GM12878 (cell line): ENCODE measurements around the gene KDM4C. TPM values are rescaled to one million over a fixed set of nuclear protein-coding genes. Genes with fewer than 3 reads are reported as not detected.

ENCODE experiments used
- ATAC-seq: fragments of 200-7000 bp; cut with Tn5 transposase; 3 replicates; pipeline ENCODE4 v1.9.1; 2020; ENCODE audit warnings: mild to moderate bottlenecking, moderate library complexity
- BruUV-seq: library from RNA; stranded (reverse); fragments of 400-500 nt; replicated peaks from 2 replicates; lab custom pipeline; 2021; lab: Mats Ljungman, UMichigan
- CTCF ChIA-PET: fragments of 300-600 bp; sonication (Branson Sonifier 250); formaldehyde crosslinking; extraction: SDS; loops from one replicate; lab custom pipeline; 2021; ENCODE audit warnings: inconsistent platforms; lab: Yijun Ruan, JAX
- POLR2A ChIA-PET: fragments of 350-600 bp; formaldehyde crosslinking; extraction: SDS; loops from one replicate; lab custom pipeline; 2021; ENCODE audit warnings: inconsistent platforms; lab: Charles Lee
- RAD21 ChIA-PET: fragments of 300-600 bp; sonication (Branson Sonifier 250); formaldehyde crosslinking; loops from one replicate; lab custom pipeline; 2023; ENCODE audit warnings: antibody characterized with exemption; ENCODE audit not compliant: unreplicated experiment; lab: Charles Lee
- SMC1A ChIA-PET: fragments of 300-600 bp; sonication (Branson Sonifier 250); formaldehyde crosslinking; loops from one replicate; lab custom pipeline; 2023; ENCODE audit not compliant: unreplicated experiment, uncharacterized antibody; lab: Charles Lee
- DNase-seq: peaks from one replicate; pipeline ENCODE4 v3.0.0-alpha.2; 2011; ENCODE audit warnings: low read depth, low spot score
- FAIRE-seq: peaks from 3 replicates; lab custom pipeline; 2011; peaks lifted over from hg19 to GRCh38; lab: Jason Lieb, UNC
- H2AFZ ChIP-seq: 2 replicates; pipeline ENCODE4 v1.6.0; 2011; ENCODE audit warnings: low read depth, low read length, control low read depth; ENCODE audit not compliant: control insufficient read depth
- H3K27ac ChIP-seq: 2 replicates; pipeline ENCODE4 v1.5.1; 2011; ENCODE audit warnings: control low read depth; ENCODE audit not compliant: control insufficient read depth, insufficient read depth
- H3K27me3 ChIP-seq, 2 experiments: replicated peaks in 1 of 2; 2 replicates each; pipeline versions ENCODE4 v1.6.0 to v1.6.1; 2011; ENCODE audit warnings: low read length in 1 of 2; ENCODE audit not compliant: control insufficient read depth in 2 of 2, insufficient read depth in 2 of 2
- H3K36me3 ChIP-seq, 2 experiments: 2 replicates each; pipeline ENCODE4 v1.5.1; 2011; ENCODE audit warnings: low read length in 1 of 2; ENCODE audit not compliant: control insufficient read depth in 2 of 2, insufficient read depth in 2 of 2
- H3K4me1 ChIP-seq: 2 replicates; pipeline ENCODE4 v1.6.1; 2011; ENCODE audit warnings: mild to moderate bottlenecking, low read length, moderate library complexity, mixed read lengths; ENCODE audit not compliant: control insufficient read depth, insufficient read depth
- H3K4me2 ChIP-seq: 2 replicates; pipeline ENCODE4 v1.6.0; 2011; ENCODE audit warnings: control low read depth; ENCODE audit not compliant: control insufficient read depth, insufficient read depth
- H3K4me3 ChIP-seq: fragments of 200-600 bp; sonication (generic); 2 replicates; pipeline ENCODE4 v1.5.1; 2016
- H3K79me2 ChIP-seq: 2 replicates; pipeline ENCODE4 v1.6.0; 2011; ENCODE audit warnings: low read length; ENCODE audit not compliant: control insufficient read depth, insufficient read depth
- H3K9ac ChIP-seq: 2 replicates; pipeline ENCODE4 v1.8.0; 2011; ENCODE audit warnings: low read length, control low read depth, mixed read lengths; ENCODE audit not compliant: control insufficient read depth, insufficient read depth
- H3K9me3 ChIP-seq: replicated peaks from 3 replicates; pipeline ENCODE4 v1.5.1; 2011; ENCODE audit warnings: mild to moderate bottlenecking, low read length; ENCODE audit not compliant: control insufficient read depth, insufficient read depth
- H4K20me1 ChIP-seq: 2 replicates; pipeline ENCODE4 v1.6.0; 2011; ENCODE audit not compliant: control insufficient read depth, insufficient read depth
- BMI1 ChIP-seq: fragments of 450-650 bp; IDR thresholded peaks from 2 replicates; pipeline ENCODE4 v1.6.1; 2016; ENCODE audit warnings: mild to moderate bottlenecking, moderate library complexity, borderline replicate concordance
- BRCA1 ChIP-seq: IDR thresholded peaks from 2 replicates; pipeline ENCODE4 v1.6.1; 2011; ENCODE audit warnings: low read depth, low read length, improper control_type of control experiment
- CBFB ChIP-seq: IDR thresholded peaks from 2 replicates; pipeline ENCODE4 v1.6.1; 2016; ENCODE audit warnings: antibody characterized with exemption, low read depth
- CHD4 ChIP-seq: fragments of 200-600 bp; sonication (generic); IDR thresholded peaks from 2 replicates; pipeline ENCODE4 v1.6.1; 2016; ENCODE audit warnings: mild to moderate bottlenecking
- E2F4 ChIP-seq: IDR thresholded peaks from 2 replicates; pipeline ENCODE4 v1.6.1; 2012; ENCODE audit warnings: low read depth, low read length, improper control_type of control experiment
- HDAC6 ChIP-seq: fragments of 200-600 bp; sonication (generic); IDR thresholded peaks from one replicate; pipeline ENCODE4 v1.8.0; 2017; ENCODE audit warnings: antibody characterized with exemption; ENCODE audit not compliant: unreplicated experiment
- JUNB ChIP-seq: IDR thresholded peaks from 2 replicates; pipeline ENCODE4 v1.6.1; 2016; ENCODE audit warnings: antibody characterized with exemption, mild to moderate bottlenecking
- MLLT1 ChIP-seq: fragments of 450-650 bp; IDR thresholded peaks from 2 replicates; pipeline ENCODE4 v1.6.1; 2016; ENCODE audit warnings: mild to moderate bottlenecking
- NFXL1 ChIP-seq: fragments of 450-650 bp; IDR thresholded peaks from 2 replicates; pipeline ENCODE4 v1.6.1; 2017; ENCODE audit warnings: antibody characterized with exemption, mild to moderate bottlenecking, borderline replicate concordance
- PAX8 ChIP-seq: fragments of 450-650 bp; IDR thresholded peaks from 2 replicates; pipeline ENCODE4 v1.6.1; 2017; ENCODE audit warnings: mild to moderate bottlenecking, moderate library complexity
- RCOR1 ChIP-seq: conservative IDR thresholded peaks from 2 replicates; pipeline ENCODE4 v1.6.1; 2012; ENCODE audit warnings: low read depth, low read length, improper control_type of control experiment
- STAT3 ChIP-seq: IDR thresholded peaks from 2 replicates; pipeline ENCODE4 v1.6.1; 2011; ENCODE audit warnings: low read depth, low read length, improper control_type of control experiment
- WRNIP1 ChIP-seq: IDR thresholded peaks from 2 replicates; pipeline ENCODE4 v1.6.1; 2011; ENCODE audit warnings: low read depth, low read length, improper control_type of control experiment, borderline replicate concordance
- ZNF274 ChIP-seq: IDR thresholded peaks from one replicate; pipeline ENCODE4 v1.8.0; 2011; ENCODE audit not compliant: insufficient read length, insufficient read depth
- WGBS: methylation state at CpG from one replicate; pipeline ENCODE4 v1.1.6; 2016; ENCODE audit warnings: low lambda C conversion rate; ENCODE audit not compliant: insufficient replicate concordance, insufficient coverage; ENCODE audit errors: missing lambda C conversion rate; 5-methylcytosine and 5-hydroxymethylcytosine counted together
- in situ Hi-C: fragments of 300-500 bp; cut with MboI; formaldehyde crosslinking; loops from 9 replicates; pipeline ENCODE4 v1.14.3; 2018; ENCODE audit warnings: mixed read lengths
- intact Hi-C: fragments of 100-400 bp; cut with micrococcal nuclease; formaldehyde crosslinking; loops from one replicate; pipeline ENCODE4 v1.14.2; 2022; ENCODE audit not compliant: unreplicated experiment
- polyA plus RNA-seq, 11 experiments: library from polyadenylated mRNA; depleted of rRNA in 4 of 11; unstranded in 6 of 11; stranded (reverse) in 5 of 11; fragments of >200 nt; fragmentation: Nextera tagmentation in 4 of 11; fragmentation: Illumina TruSeq in 1 of 11; extraction: Ambion mirVana in 4 of 11; extraction: Trizol in 1 of 11; gene quantifications; 1 replicate in 1 of 11; 2 replicates in 10 of 11; pipeline versions ENCODE4 v1.2.1 to v1.2.3, GENCODE V29; 2011 to 2016; ENCODE audit warnings: inconsistent platforms in 2 of 11, missing spikeins in 2 of 11, low read depth in 1 of 11
- total RNA-seq, 4 experiments: library from RNA; depleted of rRNA in 3 of 4; stranded (reverse); fragments of >200 nt in 3 of 4; fragmentation: Illumina TruSeq in 1 of 4; extraction: Trizol in 1 of 4; gene quantifications; 2 replicates each; pipeline versions ENCODE4 v1.2.1 to v1.2.3, GENCODE V29; 2013 to 2021
- TF ChIP-seq, protein P1 (sequence below): IDR thresholded peaks from 2 replicates; pipeline ENCODE4 v1.6.1; 2012; ENCODE audit warnings: low read depth, low read length, improper control_type of control experiment

The KDM4C gene
- total and polyA plus RNA-seq, 10 of the 15 experiments (the other 5 are each of a cell fraction or from before 2014, with no cell fraction given) = 6.8 to 41.2 (median 20.1) TPM

DNA sequence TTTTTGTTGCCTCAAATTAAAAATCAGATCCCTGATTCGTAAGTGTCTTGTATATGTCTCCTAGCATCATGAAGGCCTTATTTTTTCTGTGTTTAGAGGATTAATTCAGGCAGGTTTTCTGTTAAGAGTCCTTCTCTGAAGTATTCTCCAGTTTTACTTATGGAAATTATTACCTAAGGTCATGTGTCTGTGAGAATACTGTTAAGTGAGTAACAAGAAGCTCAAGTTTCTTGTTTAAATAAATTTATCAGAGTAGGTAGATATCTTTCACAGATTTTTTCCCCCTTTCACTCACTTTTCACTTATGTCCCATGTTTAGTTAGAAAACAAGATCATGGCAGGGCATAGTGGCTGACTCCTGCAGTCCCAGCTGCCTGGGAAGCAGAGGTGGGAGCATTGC, 233.6 kb downstream of the KDM4C start:
- Histone ChIP-seq H4K20me1 (no peaks in the 10 kb centered on the region), H3K4me1 (no peaks in the 10 kb centered on the region), H3K9me3 (no peaks in the 10 kb centered on the region), H3K36me3 (peaks cover 0 to 16% of the 10 kb centered on the region in 2 experiments; a peak in 2 of 4 replicates), H2AFZ (no peak overlapping the region), H3K9ac (no peak overlapping the region), H3K27me3 (no peaks in the 10 kb centered on the region), H3K79me2 (no peaks in the 10 kb centered on the region), H3K27ac (no peak overlapping the region), H3K4me2 (no peak overlapping the region), H3K4me3 (no peak overlapping the region)
- FAIRE-seq (no peak), DNase-seq (no peak), ATAC-seq (no peak)
- CTCF ChIA-PET = no interaction called here
- no peak for TF ChIP-seq STAT3
- BruUV-seq = no TSS peak
- in situ Hi-C loops = no loop called here
- POLR2A ChIA-PET = no interaction called here
- intact Hi-C loops = no loop called here
- WGBS = 87% methylated on average over 1 of the region's 1 CpG
- RAD21 ChIA-PET = no interaction called here
- SMC1A ChIA-PET = interaction anchor here (1.1 kb wide), 1 partner anchor 10 kb away, joined by 3 read pairs; no protein-coding TSS in a partner anchor

GRCh38 chr9:6996061-6996854, 238.5 kb downstream of the KDM4C start:
- Histone ChIP-seq H3K36me3 (peaks cover 0 to 19% of the 10 kb centered on the region in 2 experiments; a peak in 2 of 4 replicates), H3K9me3 (no peaks in the 10 kb centered on the region; the same call in 2 of the 3 replicates), H4K20me1 (no peaks in the 10 kb centered on the region), H3K4me2 (no peak overlapping the region), H3K4me1 (no peaks in the 10 kb centered on the region), H3K4me3 (no peak overlapping the region), H3K9ac (no peak overlapping the region), H2AFZ (no peak overlapping the region), H3K27me3 (no peaks in the 10 kb centered on the region), H3K27ac (no peak overlapping the region), H3K79me2 (no peaks in the 10 kb centered on the region)
- ChIA-PET POLR2A (no interaction called here), SMC1A (no interaction called here), CTCF (no interaction called here), RAD21 (no interaction called here)
- intact Hi-C loops = no loop called here
- FAIRE-seq (no peak), DNase-seq (no peak), ATAC-seq (no peak)
- in situ Hi-C loops = no loop called here
- WGBS = 100% methylated on average over 7 of the region's 7 CpGs
- BruUV-seq = no TSS peak
- no peak for TF ChIP-seq CHD4
- TF ChIP-seq JUNB = no peak
- TF ChIP-seq NFXL1 = no peak
- TF ChIP-seq WRNIP1 = no peak
- TF ChIP-seq BRCA1 = no peak
- TF ChIP-seq E2F4 = no peak
- no peak for TF ChIP-seq BMI1
- TF ChIP-seq ZNF274 = no peak
- TF ChIP-seq HDAC6 = no peak
- no peak for TF ChIP-seq PAX8
- no peak for TF ChIP-seq RCOR1
- TF ChIP-seq CBFB = no peak
- TF ChIP-seq MLLT1 = no peak
- TF ChIP-seq, protein P1, sequence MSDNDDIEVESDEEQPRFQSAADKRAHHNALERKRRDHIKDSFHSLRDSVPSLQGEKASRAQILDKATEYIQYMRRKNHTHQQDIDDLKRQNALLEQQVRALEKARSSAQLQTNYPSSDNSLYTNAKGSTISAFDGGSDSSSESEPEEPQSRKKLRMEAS = no peak
